Tibial nerve (tissue), 4 donors: ENCODE measurements around the gene CPXM1. TPM values are rescaled to one million over a fixed set of nuclear protein-coding genes. Genes with fewer than 3 reads are reported as not detected.

Source experiments
- DNase-seq, 2 donors: peaks; one replicate each; pipeline ENCODE4 v3.0.0-alpha.2; 2019; ENCODE audit warnings: low spot score in 2 of 2
- H3K27ac ChIP-seq, 4 donors: fragments of 200-600 bp; sonication (generic) in 3 of 4; one replicate each; pipeline ENCODE4 v1.5.1; 2017 to 2019; ENCODE audit warnings: mild to moderate bottlenecking in 1 of 4
- H3K27me3 ChIP-seq, 2 donors: fragments of 200-600 bp; sonication (generic) in 1 of 2; one replicate each; pipeline versions ENCODE4 v1.5.1 to v1.6.0; 2017 to 2019
- H3K36me3 ChIP-seq, 3 donors: fragments of 200-600 bp; sonication (generic); one replicate each; pipeline ENCODE4 v1.5.1; 2018 to 2019
- H3K4me1 ChIP-seq, 4 donors: fragments of 200-600 bp; sonication (generic) in 3 of 4; one replicate each; pipeline ENCODE4 v1.5.1; 2017 to 2019
- H3K4me3 ChIP-seq, 4 donors: fragments of 200-600 bp; sonication (generic) in 3 of 4; one replicate each; pipeline ENCODE4 v1.5.1; 2017 to 2019; ENCODE audit warnings: mild to moderate bottlenecking in 1 of 4, moderate library complexity in 1 of 4
- H3K9me3 ChIP-seq, 4 donors: fragments of 200-600 bp; sonication (generic) in 3 of 4; one replicate each; pipeline ENCODE4 v1.5.1; 2017 to 2019
- CTCF ChIP-seq, 5 experiments: fragments of 200-600 bp in 3 of 5; fragments of 450-650 bp in 2 of 5; sonication (generic) in 3 of 5; IDR thresholded peaks; one replicate each; pipeline ENCODE4 v1.5.1; 2016 to 2019; ENCODE audit warnings: antibody characterized with exemption in 5 of 5, mild to moderate bottlenecking in 3 of 5, moderate library complexity in 2 of 5
- EP300 ChIP-seq, 2 donors: sonication (generic); formaldehyde crosslinking; IDR thresholded peaks; one replicate each; pipeline ENCODE4 v1.6.1; 2017; ENCODE audit warnings: antibody characterized with exemption in 2 of 2, mild to moderate bottlenecking in 1 of 2
- POLR2A ChIP-seq, 2 donors: fragments of 450-650 bp; IDR thresholded peaks; one replicate each; pipeline ENCODE4 v1.6.1; 2017; ENCODE audit warnings: antibody characterized with exemption in 2 of 2, mild to moderate bottlenecking in 2 of 2, moderate library complexity in 2 of 2
- WGBS, 2 donors: methylation state at CpG; one replicate each; pipeline ENCODE4 v1.1.5; 2018; 5-methylcytosine and 5-hydroxymethylcytosine counted together
- total RNA-seq, 4 donors: library from RNA; depleted of rRNA; stranded (reverse); fragments of >200 nt; gene quantifications; one replicate each; pipeline ENCODE4 v1.1.0, GENCODE V29; 2016

The CPXM1 gene
- total RNA-seq, 4 donors from 2014 or later = 1.6 to 3.6 (median 1.9) TPM

GRCh38 chr20:2794202-2794748 is 6.2 kb downstream of the CPXM1 start:
- DNase-seq = no peak
- TF ChIP-seq CTCF (IDR thresholded peaks at IDR 0.05) = no peak
- TF ChIP-seq EP300 (IDR thresholded peaks at IDR 0.05) = no peak
- no peak for TF ChIP-seq POLR2A (IDR thresholded peaks at IDR 0.05)
- Histone ChIP-seq H3K4me1 (peaks cover 0 to 2% (median 0%) of the 10 kb centered on the region in 4 donors), H3K4me3 (no peak overlapping the region), H3K9me3 (peaks cover 0 to 6% (median 0%) of the 10 kb centered on the region in 4 donors), H3K27me3 (peaks cover 0 to 42% of the 10 kb centered on the region in 2 donors), H3K36me3 (no peaks in the 10 kb centered on the region), H3K27ac (no peak overlapping the region)
- 78% methylated on average over 17 to 23 of the region's 23 CpGs for WGBS, 2 donors

DNA sequence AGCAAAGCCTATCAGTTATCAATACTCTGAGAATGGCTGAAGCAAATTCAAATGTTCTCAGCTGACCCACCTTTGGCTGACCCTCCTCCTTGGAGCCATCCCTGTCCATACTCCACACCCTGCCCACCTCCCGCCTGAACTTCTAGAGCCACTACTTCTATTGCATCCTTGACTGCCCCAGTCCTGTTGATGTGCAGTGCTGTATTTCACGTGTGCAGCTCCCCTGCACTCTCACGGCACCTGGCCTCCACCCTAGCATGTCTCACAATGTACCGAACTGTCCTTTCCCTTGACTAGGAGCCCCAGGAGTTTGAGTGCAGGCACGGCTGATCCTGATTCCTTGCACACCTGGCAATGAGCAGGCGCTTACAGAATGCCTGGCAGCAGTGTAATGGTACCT is 7.0 kb downstream of the CPXM1 start:
- Histone ChIP-seq H3K9me3 (peaks cover 0 to 6% (median 0%) of the 10 kb centered on the region in 4 donors), H3K27ac (no peak overlapping the region), H3K27me3 (peaks cover 0 to 38% of the 10 kb centered on the region in 2 donors), H3K4me3 (no peak overlapping the region), H3K4me1 (no peaks in the 10 kb centered on the region), H3K36me3 (no peaks in the 10 kb centered on the region)
- WGBS, 2 donors = 87 to 88% methylated on average over 6 of the region's 6 CpGs
- TF ChIP-seq POLR2A (IDR thresholded peaks at IDR 0.05) (no peak), CTCF (IDR thresholded peaks at IDR 0.05) (no peak), EP300 (IDR thresholded peaks at IDR 0.05) (no peak)
- DNase-seq = no peak

DNA sequence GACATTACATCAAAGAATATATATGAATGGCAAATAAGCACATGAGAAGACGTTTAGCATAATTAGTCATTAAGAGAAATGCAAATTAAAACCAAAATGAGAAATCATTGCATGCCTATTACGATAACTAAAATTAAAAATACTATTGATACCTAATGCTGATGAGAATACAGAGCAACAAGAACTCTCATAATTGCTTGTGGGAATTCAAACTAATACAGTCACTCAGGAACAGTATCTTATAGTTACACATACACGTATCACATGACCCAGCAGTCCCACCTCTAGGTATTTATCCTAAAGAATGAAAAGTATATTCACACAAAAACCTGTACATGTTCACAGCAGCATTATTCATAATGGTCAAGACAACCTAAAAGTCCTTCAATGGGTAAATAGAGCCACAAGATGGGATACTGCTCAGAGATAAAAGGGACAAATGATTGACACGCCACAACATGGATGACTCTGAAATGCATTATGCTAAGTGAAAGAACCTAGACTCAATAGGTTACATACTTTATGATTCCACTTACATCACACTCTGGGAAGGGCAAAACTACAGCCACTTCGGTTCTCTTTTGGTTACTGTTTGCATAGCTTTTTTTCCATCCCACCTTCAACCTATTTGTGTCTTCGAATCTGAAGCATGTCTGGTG is 16.4 kb downstream of the CPXM1 start:
- no peak for DNase-seq
- WGBS, 2 donors = 81 to 85% methylated on average over 6 of the region's 6 CpGs
- Histone ChIP-seq H3K4me1 (no peaks in the 10 kb centered on the region), H3K36me3 (no peaks in the 10 kb centered on the region), H3K27ac (no peak overlapping the region), H3K9me3 (peaks cover 0 to 6% (median 0%) of the 10 kb centered on the region in 4 donors), H3K27me3 (peaks cover 0 to 1% of the 10 kb centered on the region in 2 donors), H3K4me3 (no peak overlapping the region)
- TF ChIP-seq POLR2A (IDR thresholded peaks at IDR 0.05) (no peak), EP300 (IDR thresholded peaks at IDR 0.05) (no peak), CTCF (IDR thresholded peaks at IDR 0.05) (no peak)

DNA sequence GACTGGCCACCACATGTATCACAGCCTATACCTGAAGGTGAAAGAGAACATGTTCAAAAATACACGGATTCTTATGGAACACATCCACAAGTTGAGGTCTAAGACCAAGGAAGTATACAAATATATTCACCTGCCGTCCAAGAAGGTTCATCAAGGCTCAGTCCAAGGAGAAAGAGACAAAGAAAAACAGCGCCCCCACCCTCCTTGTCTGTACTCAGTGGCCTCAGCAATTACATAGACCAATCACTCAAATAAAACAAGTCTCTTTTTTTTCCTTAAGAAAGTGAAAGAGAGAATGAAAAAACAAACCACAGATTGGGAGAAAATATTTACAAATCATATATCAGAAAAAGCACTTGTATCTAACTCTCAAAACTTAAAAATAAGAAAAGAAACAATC is 19.5 kb downstream of the CPXM1 start:
- Histone ChIP-seq H3K4me3 (no peak overlapping the region), H3K27ac (no peak overlapping the region)
- no peak for TF ChIP-seq CTCF (IDR thresholded peaks at IDR 0.05)
- no peak for TF ChIP-seq EP300 (IDR thresholded peaks at IDR 0.05)
- no peak for TF ChIP-seq POLR2A (IDR thresholded peaks at IDR 0.05)

GRCh38 chr20:2778602-2779321 is 21.7 kb downstream of the CPXM1 start:
- H3K36me3 ChIP-seq = no peaks in the 10 kb centered on the region
- 76 to 83% methylated on average over 10 of the region's 10 CpGs for WGBS, 2 donors
- TF ChIP-seq EP300 (IDR thresholded peaks at IDR 0.05) (no peak), CTCF (IDR thresholded peaks at IDR 0.05) (no peak)
- no peak overlapping the region for H3K27ac ChIP-seq
- DNase-seq = no peak
- no peaks in the 10 kb centered on the region for H3K27me3 ChIP-seq
- no peaks in the 10 kb centered on the region for H3K4me1 ChIP-seq
- H3K9me3 ChIP-seq = peaks cover 0 to 20% (median 2%) of the 10 kb centered on the region in 4 donors
- H3K4me3 ChIP-seq = no peak overlapping the region

More for the DNA sequence above, 19.5 kb downstream of the CPXM1 start:
- Histone ChIP-seq H3K27me3 (no peaks in the 10 kb centered on the region), H3K36me3 (no peaks in the 10 kb centered on the region), H3K9me3 (peaks cover 0 to 5% (median 0%) of the 10 kb centered on the region in 4 donors), H3K4me1 (no peaks in the 10 kb centered on the region)
- 41 to 48% methylated on average over 3 of the region's 3 CpGs for WGBS, 2 donors
- no peak for DNase-seq
